GM18861 (cell line): ENCODE data around the gene TAF4B.
A peak's percentile ranks its signal among the peaks of the same experiment; 100 is the strongest.
"Not testable (repeated sequence)": the region's sequence is repeated elsewhere in the genome, so short reads cannot be mapped to it uniquely, and the experiment has no call there.

Experiments
- ATAC-seq: cut with Tn5 transposase; IDR thresholded peaks from one replicate; pipeline ENCODE4 v1.9.1; 2021; ENCODE audit not compliant: unreplicated experiment

TAF4B gene

GRCh38 chr18:26226229-26227050, at the start of gene TAF4B:
Gene TAF4B (plus strand): TSS chr18:26226445. CDS start chr18:26226934, 489 bp downstream.
- peak; percentile 79 for ATAC-seq

GRCh38 chr18:26181343-26181826, 44.9 kb upstream of the TAF4B start:
- peak; percentile 65 for ATAC-seq

- no peak for ATAC-seq
Measured at GRCh38 chr18:26183395-26184112, 42.7 kb upstream of the TAF4B start.

GRCh38 chr18:26185267-26185666, 41.0 kb upstream of the TAF4B start:
- no peak for ATAC-seq

- peak; percentile 80 for ATAC-seq
Measured at GRCh38 chr18:26190506-26190905, 35.7 kb upstream of the TAF4B start.

GRCh38 chr18:26192233-26192632, 34.0 kb upstream of the TAF4B start:
- ATAC-seq: no peak

- ATAC-seq: no peak
Measured at GRCh38 chr18:26196605-26197004, 29.6 kb upstream of the TAF4B start.

- not testable (repeated sequence) for ATAC-seq
Measured at GRCh38 chr18:26202001-26202400, 24.2 kb upstream of the TAF4B start.

GRCh38 chr18:26205318-26205717, 20.9 kb upstream of the TAF4B start:
- no peak for ATAC-seq

GRCh38 chr18:26206488-26206887, 19.8 kb upstream of the TAF4B start:
- no peak for ATAC-seq

GRCh38 chr18:26207937-26208336, 18.3 kb upstream of the TAF4B start:
- ATAC-seq: no peak

GRCh38 chr18:26208977-26209376, 17.3 kb upstream of the TAF4B start:
- no peak for ATAC-seq

GRCh38 chr18:26210147-26210546, 16.1 kb upstream of the TAF4B start:
- ATAC-seq: no peak

- peak; percentile 98 for ATAC-seq
Measured at GRCh38 chr18:26215247-26215970, 10.8 kb upstream of the TAF4B start.

- no peak for ATAC-seq
Measured at GRCh38 chr18:26225022-26225693, 1.1 kb upstream of the TAF4B start.

- ATAC-seq: no peak
Measured at GRCh38 chr18:26225915-26226228, 373 bp upstream of the TAF4B start.

- ATAC-seq: peak; percentile 2
Measured at GRCh38 chr18:26227051-26227670, 916 bp downstream of the TAF4B start.

GRCh38 chr18:26228562-26229260, 2.5 kb downstream of the TAF4B start:
- no peak for ATAC-seq

GRCh38 chr18:26230497-26230896, 4.3 kb downstream of the TAF4B start:
- no peak for ATAC-seq

- ATAC-seq: no peak
Measured at GRCh38 chr18:26233208-26233607, 7.0 kb downstream of the TAF4B start.
